NCI-H2029 (cell line): ENCODE measurements around the gene C18orf32.
"Not testable (repeated sequence)": the region's sequence is repeated elsewhere in the genome, so short reads cannot be mapped to it uniquely, and the experiment has no call there.

Experiments
- DNase-seq: peaks from one replicate; lab custom pipeline; 2025; lab: John Stamatoyannopoulos, UW

The C18orf32 gene

DNA sequence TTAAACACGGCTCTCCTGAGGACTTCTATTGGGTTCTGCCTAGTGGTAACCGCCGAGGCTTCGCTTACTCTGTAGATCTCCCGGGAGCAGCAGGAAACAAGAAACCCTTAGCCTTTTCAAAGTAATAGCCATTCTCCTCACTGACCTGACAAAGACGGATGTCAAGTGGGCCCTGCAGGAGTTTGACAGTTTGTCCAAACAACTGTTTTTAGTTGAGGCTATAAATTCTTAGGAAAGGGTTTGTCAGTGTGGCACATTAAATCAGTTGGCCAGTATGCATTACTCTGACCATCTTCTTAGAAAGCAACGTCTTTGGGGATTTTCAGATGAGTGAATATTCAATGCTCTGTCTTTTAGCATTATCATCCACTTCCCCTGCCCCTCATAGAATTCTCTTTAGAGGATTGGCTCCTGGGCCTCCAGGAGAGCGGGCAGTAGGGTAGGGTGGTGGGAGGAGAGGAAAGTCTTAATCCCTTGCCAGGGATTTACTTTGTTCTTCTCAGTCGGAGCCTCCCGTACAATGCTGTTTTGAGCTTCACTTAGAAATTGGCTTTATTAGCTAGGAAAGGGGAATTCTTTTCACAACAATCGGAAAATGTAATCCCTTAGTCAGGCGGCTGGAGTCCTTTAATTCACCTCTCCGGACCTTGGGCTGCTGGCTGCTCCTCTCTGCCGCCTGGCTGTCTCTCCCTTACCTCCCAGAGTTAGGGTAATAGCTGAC is 13.3 kb upstream of the C18orf32 start:
- DNase-seq, result no peak

DNA sequence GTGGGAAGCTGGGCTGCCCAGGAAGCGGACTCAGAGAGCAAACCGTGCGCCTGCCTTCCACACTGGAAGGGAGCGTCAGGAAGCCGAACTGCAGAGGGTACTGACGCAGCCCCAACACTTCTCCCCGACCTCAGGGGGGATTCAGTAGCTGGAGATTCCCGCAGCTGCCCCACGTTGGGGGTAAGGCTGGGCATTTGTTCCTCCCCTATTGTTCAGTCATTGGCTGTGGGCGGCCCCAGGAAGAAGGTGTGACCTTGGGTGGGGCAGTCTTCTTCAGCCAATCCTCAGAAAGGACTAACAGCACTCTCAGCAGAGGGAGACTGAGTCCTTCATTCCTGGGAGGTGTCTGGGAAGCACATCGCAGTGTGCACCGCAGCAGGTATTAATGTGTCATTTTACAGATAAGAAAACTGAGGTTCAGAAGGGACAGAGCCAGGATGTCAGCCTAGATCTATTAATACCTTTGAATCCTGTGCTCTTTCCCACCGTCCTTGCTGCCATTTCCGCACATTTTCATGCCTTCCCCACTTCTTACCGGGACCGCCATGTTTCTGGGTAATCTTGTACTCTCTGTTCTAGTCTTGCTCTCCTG is 12.1 kb upstream of the C18orf32 start:
- no peak for DNase-seq

DNA sequence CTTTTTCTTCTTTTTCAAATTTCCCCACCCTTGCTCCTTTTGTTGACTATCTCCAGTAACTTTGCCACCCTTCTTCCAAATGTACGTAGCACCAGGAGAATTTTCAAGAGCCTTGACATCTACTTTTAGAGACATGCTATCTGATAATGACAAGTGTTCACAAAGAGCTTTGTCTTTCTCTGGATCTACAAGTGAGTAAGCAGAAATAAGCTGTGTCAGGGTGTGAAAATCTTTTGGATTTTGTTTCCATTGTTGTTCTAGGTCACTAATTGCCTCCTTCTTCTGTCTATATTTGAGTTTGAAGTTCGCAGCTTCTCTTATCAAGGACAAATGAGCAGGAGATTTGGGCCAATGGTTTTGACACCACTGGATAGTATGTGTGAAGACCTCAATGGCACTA is 8.4 kb upstream of the C18orf32 start:
- no peak for DNase-seq

DNA sequence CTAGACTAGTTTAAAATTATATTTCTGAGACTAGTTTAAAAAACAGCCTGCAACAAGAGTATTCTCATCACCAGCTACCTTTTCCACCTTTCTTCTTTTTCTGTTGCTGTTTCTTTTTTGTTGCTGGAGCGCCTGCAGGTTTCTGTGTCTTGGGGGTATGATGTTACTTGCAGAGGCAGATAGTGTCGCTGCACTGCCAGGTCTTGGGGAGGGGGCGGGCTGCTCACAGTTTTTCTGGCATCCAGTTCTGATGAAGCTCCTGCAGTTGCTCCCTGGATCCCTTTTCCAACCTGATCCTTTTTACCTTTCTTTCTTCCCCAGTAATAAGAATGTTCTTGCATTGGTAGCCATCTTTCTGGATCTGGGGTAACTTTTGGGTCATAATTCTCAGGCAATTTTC is 8.0 kb upstream of the C18orf32 start:
- no peak for DNase-seq

DNA sequence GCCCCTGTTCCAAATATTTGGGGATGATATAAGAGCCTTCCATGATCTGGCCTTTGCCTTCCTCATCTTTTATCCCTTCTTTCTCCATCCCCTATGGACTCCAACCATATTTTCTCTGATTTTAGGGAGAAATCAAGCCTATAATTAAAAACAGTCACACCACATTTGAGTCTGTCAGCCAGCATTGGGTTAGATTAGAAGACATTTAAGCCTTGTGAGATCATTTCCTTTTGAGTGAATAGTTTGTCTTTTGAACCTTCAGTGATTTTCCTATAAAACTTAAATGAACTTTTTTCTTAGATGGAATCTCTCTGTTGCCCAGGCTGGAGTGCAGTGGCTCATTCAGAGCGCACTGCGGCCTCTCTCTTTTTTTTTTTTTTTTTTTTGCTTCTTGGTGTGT is 7.6 kb upstream of the C18orf32 start:
- no peak for DNase-seq

DNA sequence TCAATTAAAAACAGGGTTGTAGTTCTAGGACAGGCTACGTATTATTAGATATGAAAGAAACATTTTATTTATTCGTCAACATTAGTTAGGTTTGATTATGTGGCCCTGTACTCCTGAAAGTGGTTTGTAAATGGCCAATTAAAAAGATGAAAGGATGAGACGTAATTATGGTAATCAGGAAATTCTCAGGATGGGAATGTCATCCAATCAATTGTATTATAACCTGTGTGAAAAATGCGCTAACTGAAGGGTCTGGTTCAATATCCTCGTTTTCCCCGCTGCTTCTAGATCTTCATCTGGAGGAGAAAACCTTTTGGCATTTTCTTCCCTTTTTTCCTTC is 5.6 kb upstream of the C18orf32 start:
- DNase-seq, result no peak

DNA sequence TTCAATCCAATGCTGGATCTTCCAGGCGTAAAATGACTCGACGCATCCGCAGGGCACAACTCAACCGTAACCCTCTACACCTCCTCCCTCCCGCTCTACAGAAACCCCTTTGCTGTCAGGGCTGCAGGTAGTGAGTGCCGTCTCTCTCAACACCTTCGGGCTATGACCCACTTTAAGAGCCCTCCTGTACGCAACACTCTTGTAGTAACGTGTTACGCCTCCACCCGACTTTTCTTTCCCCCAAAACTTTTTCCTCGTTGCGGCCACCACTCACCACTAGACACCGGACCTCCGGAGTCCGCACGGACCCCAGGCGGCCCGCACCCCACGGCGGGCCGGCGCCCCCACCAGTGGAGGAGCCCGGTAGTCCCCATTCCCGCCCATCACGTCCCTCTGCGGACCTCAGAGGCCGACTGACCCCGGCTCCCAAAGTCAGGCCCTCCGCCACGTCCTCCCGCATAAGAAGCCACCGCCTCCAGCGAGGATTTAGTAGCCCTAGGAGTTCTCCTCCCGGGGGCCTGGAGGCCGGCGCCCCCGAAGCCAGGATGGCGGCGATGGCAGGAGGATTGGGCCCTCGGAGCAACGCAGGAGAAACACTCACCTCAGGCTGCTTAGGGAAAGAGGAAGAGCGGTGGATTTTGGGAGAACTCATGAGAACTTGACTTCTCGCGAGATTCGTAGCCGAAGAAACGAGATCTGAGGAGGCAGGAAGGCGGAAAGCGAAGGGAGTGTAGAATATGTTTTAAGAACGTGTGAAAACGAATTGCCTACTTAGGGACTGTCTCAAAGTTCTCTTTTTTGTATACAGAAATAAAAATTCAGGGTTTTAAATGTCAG is 5.0 kb upstream of the C18orf32 start, which contains the start of gene RPL17:
Gene RPL17 (minus strand): TSS at position 609 of the 837 bp plus-strand sequence.
- peak; percentile 95 for DNase-seq

DNA sequence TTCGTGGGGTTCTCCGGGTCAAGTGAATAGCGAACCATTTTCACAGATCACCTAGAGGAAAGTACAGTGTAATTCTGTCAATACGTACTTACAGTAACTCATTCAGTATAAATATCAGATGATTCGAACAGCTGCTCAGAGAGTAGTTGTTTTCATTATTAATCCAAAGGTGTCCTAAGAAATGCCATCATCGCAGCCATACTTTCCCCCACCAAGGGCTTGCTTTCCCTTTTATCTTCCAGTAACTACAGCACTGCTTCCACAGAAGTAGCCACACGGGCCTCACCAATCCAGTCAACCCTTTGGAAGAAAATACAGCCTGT is 4.5 kb upstream of the C18orf32 start:
- no peak for DNase-seq

DNA sequence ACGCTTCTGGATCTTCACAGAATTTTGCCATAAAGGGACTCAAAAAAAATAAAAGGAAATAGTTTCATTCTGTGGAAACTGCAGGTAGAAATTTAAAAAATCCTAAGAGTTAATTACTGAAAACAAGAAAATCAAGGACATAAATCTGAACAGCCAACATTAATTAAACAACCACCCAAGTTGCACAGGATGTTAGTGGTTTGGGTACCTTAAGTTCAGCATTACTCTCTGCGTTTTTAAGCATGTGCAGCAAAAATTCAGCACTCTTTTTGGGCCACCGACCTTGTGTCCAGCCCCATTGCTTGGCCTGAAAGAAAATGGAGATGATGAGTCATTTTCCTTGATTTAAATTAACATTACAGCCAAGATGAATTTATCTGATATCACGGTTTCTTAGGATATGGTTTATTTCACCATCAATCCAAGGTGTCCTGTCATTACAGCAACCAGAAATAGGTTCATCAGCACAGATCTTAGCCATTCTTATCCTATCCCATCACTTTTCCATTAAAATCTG is 3.3 kb upstream of the C18orf32 start:
- no peak for DNase-seq

DNA sequence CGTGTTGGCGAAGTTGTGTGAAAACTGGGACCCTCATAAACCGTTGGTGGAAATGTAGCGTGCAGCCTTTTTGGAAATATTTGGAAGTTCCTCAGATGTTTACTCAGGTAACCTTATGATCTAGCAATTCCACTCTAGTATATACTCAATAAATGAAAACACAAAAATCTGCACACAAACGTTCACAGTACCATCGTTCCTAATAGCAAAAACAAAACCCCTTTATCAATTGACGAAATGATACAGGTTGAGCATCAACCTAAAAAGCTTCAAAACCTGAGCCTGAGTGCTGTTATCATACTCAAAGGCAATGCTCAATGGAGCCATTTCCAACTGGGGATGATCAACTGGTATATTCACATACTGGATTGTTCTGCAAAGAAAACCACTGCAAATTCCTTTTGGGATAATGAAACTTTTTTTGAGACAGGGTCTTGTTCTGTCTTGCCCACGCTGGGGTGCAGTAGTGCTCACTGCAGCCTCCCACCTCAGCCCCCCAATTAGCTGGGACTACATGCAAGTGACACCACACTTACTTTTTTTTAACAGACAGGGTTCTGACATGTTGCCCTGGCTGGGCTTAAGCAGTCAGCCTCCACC is 777 bp upstream of the C18orf32 start:
- no peak for DNase-seq

DNA sequence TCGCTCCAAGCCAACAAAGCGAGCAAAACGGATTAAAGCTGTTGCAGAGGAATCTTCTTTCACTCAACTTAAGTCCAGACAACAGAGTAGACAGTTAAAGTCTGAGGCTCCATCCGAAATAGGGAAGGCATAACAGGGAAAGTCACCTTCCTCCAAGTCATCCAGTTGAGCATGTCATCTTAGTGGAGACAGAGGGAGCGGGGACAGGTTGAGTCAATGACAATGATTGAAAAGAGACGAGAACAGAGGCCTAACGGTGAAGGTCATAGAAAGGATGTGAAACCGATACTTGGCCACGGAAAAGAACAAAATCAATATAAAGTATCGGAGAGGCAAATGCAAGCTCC is 455 bp downstream of the C18orf32 start:
- DNase-seq, result no peak

DNA sequence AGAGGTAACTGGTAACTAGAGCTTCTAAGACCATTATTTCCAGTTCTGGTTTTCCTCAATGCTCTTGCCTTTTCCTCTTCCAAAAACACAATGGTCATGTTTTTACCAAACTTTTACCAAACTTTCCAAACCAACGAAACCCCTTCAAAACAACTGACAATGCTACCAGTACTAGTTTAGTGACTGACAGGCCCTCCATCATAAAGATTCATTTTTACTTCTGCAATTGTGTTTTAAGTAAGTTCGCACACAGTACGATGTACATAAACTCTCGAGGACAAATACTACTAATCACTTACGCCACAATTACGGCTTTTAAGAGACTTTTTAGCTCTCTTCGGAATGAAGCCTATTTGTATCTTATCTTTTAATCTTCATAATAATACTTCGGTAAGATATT is 900 bp downstream of the C18orf32 start:
- DNase-seq, result no peak

DNA sequence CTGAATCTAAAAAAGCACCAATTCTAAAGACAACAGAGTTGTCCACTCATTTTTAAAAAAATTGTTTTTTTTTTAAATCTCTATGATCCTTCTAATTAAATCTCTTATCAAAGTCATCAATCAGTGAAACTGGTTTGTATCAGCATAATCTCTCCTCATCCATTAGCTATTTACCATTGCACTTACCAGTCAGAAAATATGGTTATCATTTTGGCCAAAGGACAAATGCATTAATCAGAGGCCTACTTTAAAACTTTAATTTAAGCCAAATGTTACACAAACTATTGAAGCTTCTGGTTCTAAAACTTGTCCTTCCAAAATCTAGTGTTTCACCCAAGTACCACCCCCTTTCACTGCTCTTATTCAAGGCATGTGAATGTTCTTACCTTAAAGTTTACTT is 3.8 kb downstream of the C18orf32 start:
- DNase-seq, result no peak

DNA sequence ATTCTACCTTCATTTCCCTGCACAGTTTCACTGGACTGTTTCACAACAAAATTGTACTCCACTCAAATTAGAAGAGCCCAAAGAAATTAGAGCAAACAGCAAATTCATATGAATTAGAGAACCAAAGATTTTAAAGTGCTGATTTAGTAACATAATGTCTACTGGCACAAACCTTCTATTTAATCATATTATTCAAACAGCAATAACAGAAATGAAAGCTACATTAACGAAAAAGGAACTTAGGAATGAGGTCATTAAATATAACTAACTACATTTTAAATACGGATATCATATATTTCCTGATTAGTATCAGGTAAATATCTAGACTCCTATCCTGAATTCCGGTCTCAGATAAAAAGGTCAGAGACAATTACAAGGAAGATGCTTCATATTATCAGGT is 5.1 kb downstream of the C18orf32 start:
- no peak for DNase-seq

DNA sequence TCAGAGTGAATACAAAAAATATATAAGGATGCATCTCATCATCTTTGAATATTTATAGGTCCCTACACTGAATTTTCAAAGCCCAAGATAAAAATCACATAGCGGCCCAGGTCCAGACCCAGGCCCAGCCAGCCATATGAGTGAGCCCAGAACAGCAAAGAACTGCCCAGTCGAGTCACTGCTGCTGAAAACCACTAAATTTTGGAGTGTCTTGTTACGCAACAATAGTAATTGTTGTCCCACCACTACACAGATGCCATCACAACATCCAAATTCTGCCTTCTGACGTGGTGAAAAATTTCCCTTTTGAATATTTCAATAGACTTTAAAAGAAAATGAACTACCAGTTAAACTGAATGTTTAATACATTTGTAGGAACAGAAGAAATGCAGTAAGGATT is 5.7 kb downstream of the C18orf32 start:
- DNase-seq, result no peak

DNA sequence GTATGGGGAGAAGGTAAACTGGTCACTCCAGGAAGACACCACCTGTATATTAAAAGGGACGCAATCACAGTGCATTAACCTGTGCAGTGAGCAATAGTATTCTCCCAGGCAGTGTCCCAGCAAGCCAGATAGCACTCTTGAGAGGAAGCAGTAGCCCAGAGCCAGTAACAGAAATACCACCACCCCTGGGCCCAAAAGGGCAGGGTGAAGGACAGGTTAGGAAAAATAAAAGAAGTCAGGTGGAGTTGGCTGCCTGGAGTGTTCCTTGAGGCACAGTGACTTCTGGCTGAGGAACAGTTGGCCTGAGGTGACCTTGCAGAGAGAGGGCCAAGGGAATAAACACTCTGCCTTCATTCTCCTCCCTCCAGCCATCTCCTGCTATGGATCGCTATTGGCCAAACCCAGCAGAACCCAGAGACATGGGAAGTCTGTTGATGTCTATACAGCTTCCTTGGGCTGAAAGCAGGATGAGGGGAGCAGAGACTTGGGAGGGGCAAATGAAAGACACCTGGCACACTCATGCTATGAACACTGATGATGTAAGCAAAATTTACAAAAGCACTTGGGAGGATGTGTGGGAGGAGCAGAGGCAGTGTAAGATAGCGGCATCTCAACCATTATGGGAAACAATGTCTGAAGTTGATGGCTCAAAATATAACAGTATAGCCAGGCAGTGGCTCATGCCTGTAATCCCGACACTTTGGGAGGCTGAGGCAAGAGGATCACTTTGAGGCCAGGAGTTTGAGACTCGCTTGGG is 7.5 kb downstream of the C18orf32 start:
- no peak for DNase-seq

DNA sequence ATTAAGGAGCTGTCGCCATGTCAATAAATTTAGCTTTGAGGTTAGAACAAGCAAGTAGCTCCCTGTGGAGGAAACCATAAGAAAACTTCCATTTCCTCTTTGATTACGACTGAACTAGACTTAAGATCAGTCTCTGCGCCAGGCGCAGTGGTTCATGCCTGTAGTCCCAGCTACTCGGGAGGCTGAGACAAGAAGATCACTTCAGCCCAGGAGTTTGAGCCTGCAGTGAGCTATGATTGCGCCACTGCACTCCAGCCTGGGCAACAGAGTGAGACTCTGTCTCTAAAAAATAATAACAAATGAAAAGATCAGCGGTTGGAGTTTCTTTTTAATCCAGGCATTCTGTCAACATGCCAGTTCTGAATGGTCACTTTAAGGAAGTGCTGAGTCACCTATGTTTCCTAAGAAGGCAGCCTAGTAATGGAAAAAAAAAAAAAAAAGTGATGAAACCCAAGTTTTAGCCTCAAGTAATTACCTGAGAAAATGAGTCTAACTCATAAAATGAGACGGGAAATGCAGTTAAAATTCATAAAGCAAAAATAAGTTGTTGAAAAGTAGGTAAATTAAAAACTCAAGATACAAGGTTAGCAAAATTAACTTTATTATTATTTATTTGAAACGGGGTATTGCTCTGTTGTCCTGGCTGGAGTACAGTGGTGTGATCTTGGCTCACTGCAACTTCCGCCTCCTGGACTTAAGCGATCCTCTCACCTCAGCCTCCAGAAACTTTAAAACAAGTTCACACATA is 10.2 kb downstream of the C18orf32 start:
- DNase-seq, result no peak

DNA sequence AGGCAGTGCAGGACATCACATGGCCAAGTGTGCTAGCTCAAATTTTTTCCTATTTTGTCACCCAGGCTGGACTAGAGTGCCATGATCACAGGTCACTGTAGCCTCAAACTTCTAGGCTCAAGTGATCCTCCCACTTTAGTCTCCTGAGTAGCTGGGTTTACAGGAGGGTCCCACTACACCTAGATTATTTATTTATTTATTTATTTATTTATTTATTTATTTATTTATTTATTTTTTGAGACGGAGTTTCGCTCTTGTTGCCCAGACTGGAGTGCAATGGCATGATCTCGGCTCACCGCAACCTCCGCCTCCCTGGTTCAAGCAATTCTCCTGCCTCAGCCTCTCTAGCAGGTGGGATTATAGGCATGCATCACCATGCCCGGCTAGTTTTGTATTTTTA is 12.1 kb downstream of the C18orf32 start:
- DNase-seq, result not testable (repeated sequence)

DNA sequence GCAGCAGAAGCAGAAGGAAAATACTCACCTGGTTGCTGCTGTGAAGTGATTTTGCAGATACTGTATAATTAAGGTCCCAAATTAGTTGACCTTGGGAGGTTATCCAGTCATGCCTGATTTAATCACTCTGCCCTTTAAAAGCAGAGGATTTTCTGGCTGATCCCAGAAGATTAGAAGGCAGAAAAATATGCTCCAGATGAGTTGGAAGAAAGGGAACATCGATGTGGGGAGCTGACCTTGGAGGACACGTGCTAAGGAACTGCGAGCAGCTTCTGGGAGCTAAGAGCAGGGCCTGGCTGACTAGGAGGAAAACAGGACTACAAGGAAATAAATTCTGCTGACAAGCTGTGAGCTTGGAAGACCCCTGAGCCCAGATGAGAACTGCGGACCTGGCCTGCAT is 13.3 kb downstream of the C18orf32 start:
- no peak for DNase-seq

DNA sequence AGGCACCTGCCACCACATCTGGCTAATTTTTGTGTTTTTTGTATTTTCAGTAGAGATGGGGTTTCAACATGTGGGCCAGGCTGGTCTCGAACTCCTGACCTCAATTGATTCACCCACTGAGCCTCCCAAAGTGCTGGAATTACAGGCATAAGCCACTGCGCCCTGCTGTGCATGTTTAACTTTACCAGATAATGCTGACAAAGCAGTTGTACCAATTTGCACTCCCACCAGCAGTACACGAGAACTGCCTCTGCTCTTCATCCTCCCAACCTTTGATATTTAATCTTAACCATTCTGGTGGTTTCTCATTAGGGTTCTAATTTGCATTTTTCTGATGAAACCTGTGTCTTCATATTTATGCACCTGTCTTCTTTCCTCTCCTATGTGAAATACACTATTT is 14.6 kb downstream of the C18orf32 start:
- no peak for DNase-seq

DNA sequence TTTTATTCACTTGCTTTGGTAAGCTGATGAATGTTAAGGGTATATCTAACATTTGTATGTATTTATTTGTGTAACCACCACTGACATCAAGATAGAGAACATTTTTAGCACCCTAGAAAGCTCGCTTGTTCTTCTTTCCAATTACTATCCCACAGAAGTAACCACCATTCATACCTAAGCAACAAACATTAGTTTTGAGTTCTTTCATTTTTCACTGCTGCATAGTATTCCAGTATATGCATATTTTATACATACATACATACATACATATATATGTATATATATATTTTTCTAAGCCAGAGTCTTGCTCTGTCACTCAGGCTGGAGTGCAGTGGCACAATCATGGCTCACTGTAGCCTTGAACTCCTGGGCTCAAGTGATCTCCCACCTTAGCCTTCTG is 15.5 kb downstream of the C18orf32 start:
- no peak for DNase-seq
